ENCODE results near the gene PHF23. TPM values are rescaled to one million over a fixed set of nuclear protein-coding genes. Genes with fewer than 3 reads are reported as not detected.

The PHF23 gene
- total RNA-seq, 1 experiment from 2014 or later, result 115 TPM

DNA sequence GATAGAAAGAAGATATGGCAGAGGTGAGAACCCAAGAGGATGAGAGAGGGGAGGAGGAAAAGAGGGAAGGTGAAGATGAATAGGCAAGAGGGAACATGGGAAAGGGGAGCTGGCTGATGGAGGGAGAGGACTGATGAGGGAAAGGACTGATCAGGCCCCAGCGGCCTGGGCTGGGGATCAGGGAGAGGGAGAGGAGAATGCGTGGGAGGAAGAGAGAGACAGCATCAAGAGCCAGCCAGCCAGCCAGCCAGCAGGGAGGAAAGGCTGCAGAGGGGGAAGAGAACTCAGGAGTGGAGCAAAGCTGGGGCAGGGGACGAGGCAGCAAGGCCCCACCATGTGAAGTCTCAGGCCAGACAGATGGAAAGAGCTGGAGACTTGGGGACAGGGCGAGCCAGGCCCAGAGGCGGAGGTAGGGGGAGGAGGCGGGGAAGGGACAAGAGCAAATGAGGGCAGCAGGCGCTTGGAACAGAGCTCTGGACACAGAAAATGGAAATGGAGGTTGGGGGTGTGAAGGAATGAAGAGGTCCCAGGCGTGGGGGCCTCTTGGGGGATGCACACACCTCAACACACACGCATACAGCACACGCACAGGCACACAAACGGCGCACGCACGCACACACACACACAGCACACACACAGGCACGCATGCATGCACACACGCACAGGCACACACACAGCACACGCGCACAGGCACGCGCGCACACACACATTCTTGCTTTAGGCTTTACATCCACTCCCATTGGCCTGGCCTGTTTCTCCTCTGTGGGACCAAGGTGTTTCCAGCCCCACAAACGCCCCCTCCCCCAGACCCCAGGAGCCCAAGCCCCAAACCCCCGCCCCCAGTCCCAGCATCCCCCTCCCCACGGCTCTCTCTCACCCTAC is 31.9 kb downstream of the PHF23 start:
- no peak for DNase-seq (ENCODE audit: low read depth)

DNA sequence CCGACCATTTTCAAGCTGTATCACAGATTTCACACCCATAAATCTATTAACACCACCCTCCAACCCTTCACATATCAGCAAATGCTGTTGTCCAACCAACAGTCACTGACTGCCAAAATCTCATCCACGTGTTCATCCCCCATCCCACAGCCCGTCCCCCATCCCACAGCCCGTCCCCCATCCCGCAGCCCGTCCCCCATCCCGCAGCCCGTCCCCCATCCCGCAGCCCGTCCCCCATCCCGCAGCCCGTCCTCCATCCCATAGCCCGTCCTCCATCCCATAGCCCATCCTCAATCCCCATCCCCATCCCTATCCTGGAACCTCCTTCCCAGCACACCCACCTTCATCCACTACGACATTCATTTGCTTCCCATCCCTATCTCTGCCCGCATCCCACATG is 33.7 kb downstream of the PHF23 start:
- DNase-seq (ENCODE audit: low read depth), result no peak

DNA sequence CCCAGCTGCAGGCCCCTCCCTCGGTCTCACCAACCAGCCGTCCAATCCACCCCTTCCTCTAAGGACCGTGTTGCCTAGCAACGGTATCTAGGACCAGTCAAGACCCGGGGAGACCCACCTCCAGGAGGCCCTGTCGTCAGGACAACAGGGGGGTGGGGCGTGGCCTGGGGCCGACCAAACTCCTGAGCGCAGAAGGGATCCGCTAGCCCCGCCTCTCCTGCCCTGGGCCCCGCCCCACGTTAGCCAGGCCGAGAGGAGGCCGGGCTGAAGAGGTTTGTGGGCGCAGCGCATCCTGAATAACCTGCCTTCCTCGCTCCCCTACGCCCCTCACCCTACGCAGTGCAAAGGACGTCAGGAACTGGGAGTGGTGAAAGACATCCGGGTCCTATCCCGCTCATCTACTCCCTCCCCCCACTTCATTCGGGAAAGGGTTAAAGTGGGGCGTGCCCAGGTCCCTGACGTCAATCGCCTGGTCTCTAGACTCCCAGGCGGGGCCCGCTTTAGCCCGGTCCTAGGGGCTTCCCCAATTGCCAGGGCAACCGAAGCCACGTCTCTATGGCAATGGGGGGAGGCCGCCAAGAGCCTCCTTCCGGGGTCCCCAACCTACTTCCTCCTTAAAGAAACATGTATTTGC is 34.3 kb downstream of the PHF23 start:
- no peak for DNase-seq (ENCODE audit: low read depth)

DNA sequence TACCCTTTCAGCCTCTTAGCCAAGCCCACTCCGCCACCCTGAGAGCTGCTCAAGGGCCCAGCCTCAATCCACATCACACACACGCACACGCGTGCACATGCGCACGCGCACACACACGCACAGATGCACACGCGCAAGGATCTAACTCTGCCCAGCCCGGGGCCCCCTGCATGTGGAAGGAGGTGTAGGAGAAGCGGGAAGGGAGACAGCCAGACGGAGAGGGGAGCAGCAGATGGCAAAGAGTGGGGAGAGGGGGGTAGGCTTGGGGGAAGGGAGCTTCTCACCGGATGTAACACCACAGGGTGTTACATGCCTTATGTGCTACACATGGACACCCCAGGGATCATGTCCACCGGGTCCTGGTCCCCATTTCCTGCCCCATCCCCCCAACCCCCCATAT is 34.9 kb downstream of the PHF23 start:
- DNase-seq (ENCODE audit: low read depth), result no peak

DNA sequence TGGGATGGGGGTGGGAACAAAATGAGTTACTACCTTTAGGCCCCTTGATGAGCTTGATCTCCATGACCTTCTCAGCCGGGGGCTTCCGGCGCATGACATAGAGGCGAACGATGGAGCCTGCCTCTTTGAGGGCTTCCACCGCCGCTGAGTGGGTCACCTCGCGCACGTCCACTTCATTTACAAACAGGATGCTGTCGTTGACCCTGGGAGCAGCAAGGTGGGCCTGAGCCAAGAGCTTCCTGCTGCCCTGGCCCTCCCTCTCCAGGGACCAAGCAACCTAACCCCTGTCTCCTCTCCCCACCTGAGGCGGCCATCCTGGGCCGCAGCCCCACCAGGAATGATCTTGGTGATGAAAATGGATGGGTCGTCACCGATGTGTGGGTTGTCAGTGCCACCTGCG is 35.9 kb downstream of the PHF23 start:
- DNase-seq (ENCODE audit: low read depth), result no peak

DNA sequence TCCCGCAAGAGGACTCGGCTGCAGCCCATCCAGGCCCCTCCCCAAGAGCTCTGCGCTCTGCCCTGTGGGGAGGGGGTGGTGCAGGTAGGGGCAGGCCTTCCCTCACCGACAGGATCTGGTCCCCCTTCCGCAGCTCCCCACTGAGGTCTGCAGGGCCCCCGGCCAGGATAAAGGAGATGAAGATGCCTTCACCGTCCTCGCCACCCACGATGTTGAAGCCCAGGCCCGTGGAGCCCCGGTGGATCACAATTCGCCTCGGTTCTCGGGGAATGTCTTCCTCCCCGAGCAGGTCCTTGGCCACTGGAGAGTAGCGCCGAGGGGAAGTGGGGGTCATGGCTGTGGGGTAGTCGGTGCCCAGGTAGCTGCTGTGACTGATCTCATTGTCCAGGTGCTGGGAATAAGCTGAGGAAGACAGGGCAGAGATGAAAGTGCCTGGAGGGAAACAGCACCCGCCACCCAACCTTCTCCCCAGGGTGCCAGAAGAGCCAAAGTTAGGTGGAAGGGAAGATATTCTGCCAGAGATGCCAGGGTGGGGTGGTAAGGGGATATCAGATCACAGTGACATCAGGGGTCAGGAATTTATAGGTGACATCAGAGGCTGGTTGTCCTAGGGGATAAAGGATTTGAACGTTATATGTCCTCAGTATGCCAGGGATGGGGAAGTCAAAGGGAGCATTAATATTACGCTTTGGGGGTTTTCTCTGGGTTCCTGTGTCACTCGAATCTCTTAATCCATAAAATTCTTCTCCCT is 42.4 kb downstream of the PHF23 start:
- DNase-seq (ENCODE audit: low read depth), result no peak

DNA sequence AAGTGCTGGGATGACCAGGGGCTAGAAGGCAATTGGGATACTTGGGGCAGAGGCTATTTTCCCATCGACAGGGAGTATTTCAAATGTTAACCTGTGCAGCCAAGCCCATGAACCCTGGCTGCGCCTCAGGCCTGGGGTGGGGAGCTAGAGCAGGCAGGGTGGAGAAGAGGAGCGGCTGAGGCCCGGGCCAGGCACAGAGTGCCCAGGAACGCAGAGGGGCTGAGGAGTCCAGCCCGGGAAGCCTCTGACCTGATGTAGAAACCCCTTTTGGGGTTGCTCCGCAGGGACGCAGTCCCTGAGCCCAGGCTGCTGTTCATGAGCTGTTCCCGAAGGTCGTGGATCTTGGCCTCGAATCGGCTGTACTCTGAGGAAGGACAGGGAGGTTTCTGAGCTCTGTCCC is 43.3 kb downstream of the PHF23 start:
- no peak for DNase-seq (ENCODE audit: low read depth)

DNA sequence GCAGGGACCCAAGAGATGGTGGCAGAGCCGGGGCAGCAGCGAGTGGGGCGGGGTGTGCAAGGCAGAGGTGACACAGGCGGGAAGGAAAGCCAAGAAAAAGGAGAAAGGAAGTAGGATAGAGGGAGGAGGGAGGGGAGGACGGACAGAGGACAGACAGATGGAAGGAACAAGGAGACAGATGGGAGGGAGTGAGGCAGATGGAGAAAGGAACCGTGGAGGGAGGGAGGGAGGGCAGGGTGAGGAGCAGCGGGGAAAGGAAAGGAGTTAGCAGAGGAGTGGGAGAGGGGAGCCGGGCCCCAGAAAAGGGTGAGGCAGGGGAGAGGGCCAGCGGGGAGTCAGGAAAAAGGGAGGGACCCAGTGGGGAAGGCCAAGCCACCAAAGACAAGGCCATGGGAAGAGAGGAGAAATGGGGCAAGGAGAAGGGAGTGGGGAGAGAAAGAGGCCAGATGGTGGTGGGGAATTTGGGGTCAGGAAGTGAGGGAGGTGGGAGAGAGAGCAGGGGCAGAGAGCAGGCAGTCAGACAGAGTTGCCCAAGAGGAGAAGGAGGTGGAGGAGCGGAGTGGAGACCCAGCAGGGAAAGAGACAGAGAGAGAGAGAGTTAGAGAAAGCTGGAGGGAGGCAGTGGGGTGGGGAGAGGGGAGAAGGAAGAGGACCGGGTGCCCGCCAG is 46.9 kb downstream of the PHF23 start:
- DNase-seq (ENCODE audit: low read depth), result no peak

DNA sequence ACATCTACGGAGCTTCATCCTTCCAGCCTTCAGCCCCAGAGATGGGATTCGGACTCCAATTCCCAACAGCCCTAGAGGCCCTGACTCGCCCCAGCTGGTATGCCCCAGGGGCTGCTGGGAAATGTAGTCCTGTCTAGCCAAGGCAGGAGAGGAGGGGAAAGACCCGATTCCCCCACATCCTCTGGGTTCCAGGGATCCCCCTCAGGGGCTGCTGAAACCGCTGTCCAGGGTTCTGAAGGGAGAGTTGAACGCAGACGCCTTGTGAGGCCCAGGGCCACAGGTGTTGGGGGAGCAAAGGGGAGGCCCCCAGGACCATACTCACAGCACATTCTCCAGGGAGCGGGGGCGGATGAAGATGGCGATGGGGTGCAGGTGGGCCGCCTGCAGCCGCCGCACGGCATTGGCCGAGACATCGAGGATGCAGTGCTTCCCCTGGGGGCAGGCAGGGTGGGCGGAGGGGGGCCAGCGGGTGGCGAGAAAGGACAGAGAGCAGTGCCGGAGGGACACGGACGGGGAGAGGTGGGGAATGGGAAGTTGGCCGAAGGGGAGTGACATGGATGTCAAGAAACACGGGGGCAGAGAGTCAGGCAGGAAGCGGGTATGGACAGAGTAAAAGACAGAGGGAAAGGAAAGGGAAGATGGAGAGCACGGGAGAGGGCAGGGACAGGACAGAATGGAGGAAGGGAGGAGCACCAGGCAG is 47.5 kb downstream of the PHF23 start:
- no peak for DNase-seq (ENCODE audit: low read depth)

DNA sequence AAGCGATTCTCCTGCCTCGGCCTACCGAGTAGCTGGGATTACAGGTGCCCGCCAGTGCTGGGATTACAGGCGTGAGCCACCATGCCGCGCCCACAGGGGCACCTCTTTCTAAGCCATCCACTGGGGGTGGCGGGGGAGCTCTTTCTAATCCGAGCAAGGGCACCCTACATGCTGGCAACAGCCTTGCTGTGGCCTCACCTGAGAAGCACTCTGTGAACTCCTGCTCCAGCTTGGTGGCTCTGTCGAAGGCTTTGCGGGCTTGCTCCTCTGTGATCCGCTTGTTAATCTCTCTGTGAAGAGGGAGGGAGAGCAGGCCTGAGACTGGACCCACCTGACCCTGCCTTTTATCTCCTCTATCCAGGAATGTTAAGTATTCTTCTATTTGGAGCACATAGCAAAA is 48.2 kb downstream of the PHF23 start:
- DNase-seq (ENCODE audit: low read depth), result no peak

DNA sequence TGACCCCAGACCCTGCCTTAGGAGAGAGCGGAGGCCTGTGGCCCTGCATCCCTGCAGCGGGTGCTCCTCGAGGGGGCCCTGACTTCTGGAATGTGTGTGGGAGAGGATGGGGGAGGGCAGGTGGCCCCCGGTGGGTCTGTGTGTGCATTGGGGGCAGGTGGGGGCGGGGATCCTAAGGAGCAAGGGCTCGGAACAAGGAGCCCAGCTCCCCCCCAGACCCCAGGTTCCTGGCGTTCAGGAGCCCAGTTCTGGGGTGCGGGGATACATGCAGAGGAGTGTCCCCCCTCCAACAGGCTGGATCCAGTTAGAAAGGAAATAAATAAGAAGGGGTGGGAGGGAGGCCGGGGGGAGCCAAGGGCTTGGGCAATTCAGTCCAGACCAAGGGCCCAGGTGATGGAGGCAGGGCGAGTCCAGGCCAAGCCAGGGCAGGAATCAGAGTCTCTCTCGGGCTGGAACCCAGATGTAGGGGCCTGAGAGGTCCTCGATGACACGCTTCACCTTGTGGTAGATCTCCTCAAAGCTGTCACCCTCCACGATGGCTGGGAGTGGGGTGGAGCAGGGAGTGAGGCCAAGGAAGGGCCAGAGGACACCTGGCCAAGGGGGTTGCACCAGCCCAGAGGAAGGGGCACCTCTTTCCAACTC is 48.9 kb downstream of the PHF23 start:
- DNase-seq (ENCODE audit: low read depth), result no peak

DNA sequence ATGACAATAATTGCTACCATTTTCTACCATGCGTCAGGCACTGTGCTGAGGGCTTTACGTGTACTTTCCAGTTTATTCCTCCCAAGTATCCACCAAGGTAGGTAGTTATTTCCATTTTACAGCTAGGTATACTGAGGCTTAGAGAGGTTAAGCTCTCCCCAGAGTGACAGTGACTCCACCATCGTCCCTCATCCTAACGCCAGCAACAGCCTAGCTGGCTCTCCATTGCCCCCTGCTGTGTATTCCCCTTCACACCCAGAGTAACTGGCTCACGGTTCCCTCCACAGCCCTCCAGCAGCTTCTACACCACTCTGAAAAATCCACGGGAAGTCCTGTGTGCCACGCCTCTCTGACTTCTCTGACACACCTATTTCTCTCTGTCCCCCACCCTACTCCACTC is 53.0 kb downstream of the PHF23 start:
- no peak for DNase-seq (ENCODE audit: low read depth)

Small RNA genes lying within 50 kb of the gene (small RNA-seq; reads per million reads assigned to genes)
- gene AC120057.4 (not detected), gene MIR324 (0.68 reads per million, percentile 64 among the genes with 10 or more reads in this experiment), gene RF00019 (not detected)

Other genes starting within 250 kb of the PHF23 start
- gene ALOX12, start 243.4 kb downstream of the PHF23 start, total RNA-seq (2014; rRNA removed; shearing (Covaris generic)), result not detected in 2 replicates
- gene RNASEK, start 226.8 kb downstream of the PHF23 start, total RNA-seq (2014; rRNA removed; shearing (Covaris generic)), result 201 and 360 TPM in 2 replicates
- not detected in 2 replicates for gene BCL6B, start 216.4 kb downstream of the PHF23 start, total RNA-seq (2014; rRNA removed; shearing (Covaris generic))
- gene SLC16A13, start 203.4 kb downstream of the PHF23 start, total RNA-seq (2014; rRNA removed; shearing (Covaris generic)), result 0.43 TPM in 1 of 2 replicates, not detected in the other
- not detected in 2 replicates for gene SLC16A11, start 195.4 kb downstream of the PHF23 start, total RNA-seq (2014; rRNA removed; shearing (Covaris generic))
- not detected in 2 replicates for gene CLEC10A, start 159.2 kb downstream of the PHF23 start, total RNA-seq (2014; rRNA removed; shearing (Covaris generic))
- gene ASGR2, start 124.6 kb downstream of the PHF23 start, total RNA-seq (2014; rRNA removed; shearing (Covaris generic)), result not detected in 2 replicates
- 2.8 and 4.0 TPM in 2 replicates for gene ASGR1, start 60.1 kb downstream of the PHF23 start, total RNA-seq (2014; rRNA removed; shearing (Covaris generic))
- 11.3 and 14.2 TPM in 2 replicates for gene DLG4, start 19.6 kb downstream of the PHF23 start, total RNA-seq (2014; rRNA removed; shearing (Covaris generic))
- gene ACADVL, start 19.5 kb downstream of the PHF23 start, total RNA-seq (2014; rRNA removed; shearing (Covaris generic)), result 317 and 327 TPM in 2 replicates
- 45.2 and 57.0 TPM in 2 replicates for gene DVL2, start 4.9 kb downstream of the PHF23 start, total RNA-seq (2014; rRNA removed; shearing (Covaris generic))
- gene GABARAP, start 3.0 kb upstream of the PHF23 start, total RNA-seq (2014; rRNA removed; shearing (Covaris generic)), result 191 and 331 TPM in 2 replicates
- 43.6 and 79.9 TPM in 2 replicates for gene CTDNEP1, start 12.3 kb upstream of the PHF23 start, total RNA-seq (2014; rRNA removed; shearing (Covaris generic))
- 68.1 and 78.2 TPM in 2 replicates for gene ELP5, start 12.8 kb upstream of the PHF23 start, total RNA-seq (2014; rRNA removed; shearing (Covaris generic))
- gene CLDN7, start 23.0 kb upstream of the PHF23 start, total RNA-seq (2014; rRNA removed; shearing (Covaris generic)), result not detected in 2 replicates
- gene SLC2A4, start 42.3 kb upstream of the PHF23 start, total RNA-seq (2014; rRNA removed; shearing (Covaris generic)), result 0.03 TPM in 1 of 2 replicates, not detected in the other
- not detected in 2 replicates for gene YBX2, start 55.2 kb upstream of the PHF23 start, total RNA-seq (2014; rRNA removed; shearing (Covaris generic))
- 1,448 and 1,578 TPM in 2 replicates for gene EIF5A, start 68.2 kb upstream of the PHF23 start, total RNA-seq (2014; rRNA removed; shearing (Covaris generic))
- 125 and 135 TPM in 2 replicates for gene GPS2, start 75.9 kb upstream of the PHF23 start, total RNA-seq (2014; rRNA removed; shearing (Covaris generic))
- gene NEURL4, start 89.9 kb upstream of the PHF23 start, total RNA-seq (2014; rRNA removed; shearing (Covaris generic)), result 20.7 TPM in 2 replicates
- gene ACAP1, start 97.1 kb upstream of the PHF23 start, total RNA-seq (2014; rRNA removed; shearing (Covaris generic)), result 0.90 and 2.2 TPM in 2 replicates
- gene KCTD11, start 112.7 kb upstream of the PHF23 start, total RNA-seq (2014; rRNA removed; shearing (Covaris generic)), result 4.7 and 5.8 TPM in 2 replicates
- not detected in 2 replicates for gene TMEM95, start 115.7 kb upstream of the PHF23 start, total RNA-seq (2014; rRNA removed; shearing (Covaris generic))
- gene TNK1, start 141.6 kb upstream of the PHF23 start, total RNA-seq (2014; rRNA removed; shearing (Covaris generic)), result 0.24 TPM in 1 of 2 replicates, not detected in the other
- 31.7 and 36.7 TPM in 2 replicates for gene PLSCR3, start 155.1 kb upstream of the PHF23 start, total RNA-seq (2014; rRNA removed; shearing (Covaris generic))
- 54.1 and 72.6 TPM in 2 replicates for gene TMEM256, start 164.6 kb upstream of the PHF23 start, total RNA-seq (2014; rRNA removed; shearing (Covaris generic))
- gene NLGN2, start 168.4 kb upstream of the PHF23 start, total RNA-seq (2014; rRNA removed; shearing (Covaris generic)), result 6.1 and 7.4 TPM in 2 replicates
- gene SPEM1, start 180.9 kb upstream of the PHF23 start, total RNA-seq (2014; rRNA removed; shearing (Covaris generic)), result not detected in 2 replicates
- not detected in 2 replicates for gene SPEM2, start 186.2 kb upstream of the PHF23 start, total RNA-seq (2014; rRNA removed; shearing (Covaris generic))
- gene SPEM3, start 189.4 kb upstream of the PHF23 start, total RNA-seq (2014; rRNA removed; shearing (Covaris generic)), result not detected in 2 replicates
- 0.23 and 0.43 TPM in 2 replicates for gene TMEM102, start 196.0 kb upstream of the PHF23 start, total RNA-seq (2014; rRNA removed; shearing (Covaris generic))
- gene FGF11, start 200.1 kb upstream of the PHF23 start, total RNA-seq (2014; rRNA removed; shearing (Covaris generic)), result 0.23 and 0.37 TPM in 2 replicates
- 6.0 and 7.9 TPM in 2 replicates for gene CHRNB1, start 205.6 kb upstream of the PHF23 start, total RNA-seq (2014; rRNA removed; shearing (Covaris generic))
- 13.1 and 18.1 TPM in 2 replicates for gene ZBTB4, start 240.2 kb upstream of the PHF23 start, total RNA-seq (2014; rRNA removed; shearing (Covaris generic))
- not detected in 2 replicates for gene SLC35G6, start 242.0 kb upstream of the PHF23 start, total RNA-seq (2014; rRNA removed; shearing (Covaris generic))
- gene POLR2A, start 244.9 kb upstream of the PHF23 start, total RNA-seq (2014; rRNA removed; shearing (Covaris generic)), result 43.4 and 44.6 TPM in 2 replicates

Measured in HT1080 (cell line).